ENCODE results near the gene TGM2.

TGM2 gene

GRCh38 chr20:38129893-38130609, 35.0 kb downstream of the TGM2 start:
- DNase-seq = no peak

- no peak for DNase-seq
Observed at GRCh38 chr20:38129248-38129865, 35.7 kb downstream of the TGM2 start.

- no peak for DNase-seq
Observed at GRCh38 chr20:38128691-38129090, 36.4 kb downstream of the TGM2 start.

GRCh38 chr20:38127920-38128528, 37.0 kb downstream of the TGM2 start:
- no peak for DNase-seq

- DNase-seq = no peak
Observed at GRCh38 chr20:38126932-38127621, 38.0 kb downstream of the TGM2 start.

DNA sequence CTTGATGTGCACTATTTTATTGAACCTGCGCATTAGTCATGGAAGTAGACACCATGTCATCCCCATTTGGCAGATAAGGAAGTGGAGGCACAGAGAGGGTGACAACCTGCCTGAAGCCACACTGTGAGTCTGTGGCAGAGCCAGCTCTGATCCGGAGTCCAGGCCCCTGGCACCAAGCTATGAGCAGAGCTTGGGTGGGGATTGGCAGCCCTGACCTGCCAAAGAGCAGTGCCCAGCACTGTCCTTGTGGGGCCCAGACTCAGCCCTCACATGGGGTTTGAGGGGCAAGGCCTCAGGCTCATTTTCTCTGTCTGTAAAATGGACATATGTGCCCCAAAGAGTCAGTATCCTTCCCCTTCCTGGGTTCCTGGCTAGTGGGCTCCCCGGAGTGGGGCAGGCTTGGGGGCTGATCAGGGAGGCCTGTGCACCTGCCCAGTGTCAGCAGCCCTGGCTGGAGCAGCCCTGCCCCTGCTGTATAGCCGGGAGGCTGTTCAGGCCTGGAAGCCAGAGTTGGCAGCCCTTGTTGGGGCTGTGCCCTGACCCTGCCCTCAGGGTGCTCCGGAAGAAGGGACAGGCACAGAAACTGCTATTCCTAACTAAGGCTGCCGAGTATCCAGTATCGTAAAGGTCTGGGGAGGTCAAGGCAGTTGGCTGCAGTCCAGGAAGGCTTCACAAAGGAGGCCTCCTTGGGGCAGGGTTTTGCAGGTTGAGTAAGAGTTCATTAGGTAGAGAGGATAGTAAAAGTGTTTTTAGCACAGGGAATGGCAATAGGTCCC, 38.7 kb downstream of the TGM2 start:
- DNase-seq = no peak

GRCh38 chr20:38125157-38126056, 39.7 kb downstream of the TGM2 start:
- peak; percentile 60 for DNase-seq

GRCh38 chr20:38123021-38123587, 42.0 kb downstream of the TGM2 start:
- no peak for DNase-seq

DNA sequence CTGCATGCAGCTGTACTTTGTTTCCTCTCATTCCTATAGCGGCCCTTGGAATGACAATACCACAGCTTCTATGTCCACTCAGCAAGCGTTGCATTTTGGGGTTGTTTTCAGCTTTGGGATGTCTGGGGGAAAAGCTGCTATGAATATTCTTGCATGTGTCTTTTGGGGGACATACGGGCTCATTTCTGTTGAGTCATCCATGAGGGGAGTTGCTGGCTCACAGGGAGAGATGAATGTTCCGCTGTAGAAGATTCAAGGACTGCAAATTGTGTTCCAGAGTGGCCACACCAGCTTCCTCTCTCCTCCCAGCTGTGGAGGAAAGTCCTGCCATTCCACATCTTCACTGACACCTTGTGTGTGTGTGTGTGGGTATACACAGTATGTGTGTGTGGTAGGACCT, 43.3 kb downstream of the TGM2 start:
- DNase-seq = no peak

DNA sequence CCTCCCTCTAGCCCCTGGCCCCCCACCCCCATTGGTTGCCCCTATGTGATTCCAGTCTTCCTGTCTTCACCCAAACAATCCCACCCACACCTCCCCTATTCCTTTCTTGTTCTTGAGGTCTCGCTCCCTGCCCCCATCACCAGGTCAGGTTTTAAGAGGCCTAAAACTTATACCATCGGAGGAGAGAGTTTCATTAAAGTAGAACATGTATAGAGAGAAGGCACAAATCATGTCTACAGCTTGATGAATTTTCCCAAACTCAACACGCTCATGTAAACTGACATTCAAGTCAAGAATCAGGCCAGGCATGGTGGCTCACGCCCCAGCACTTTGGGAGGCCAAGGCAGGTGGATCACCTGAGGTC, 44.5 kb downstream of the TGM2 start:
- no peak for DNase-seq

GRCh38 chr20:38119446-38119845, 45.6 kb downstream of the TGM2 start:
- no peak for DNase-seq

DNA sequence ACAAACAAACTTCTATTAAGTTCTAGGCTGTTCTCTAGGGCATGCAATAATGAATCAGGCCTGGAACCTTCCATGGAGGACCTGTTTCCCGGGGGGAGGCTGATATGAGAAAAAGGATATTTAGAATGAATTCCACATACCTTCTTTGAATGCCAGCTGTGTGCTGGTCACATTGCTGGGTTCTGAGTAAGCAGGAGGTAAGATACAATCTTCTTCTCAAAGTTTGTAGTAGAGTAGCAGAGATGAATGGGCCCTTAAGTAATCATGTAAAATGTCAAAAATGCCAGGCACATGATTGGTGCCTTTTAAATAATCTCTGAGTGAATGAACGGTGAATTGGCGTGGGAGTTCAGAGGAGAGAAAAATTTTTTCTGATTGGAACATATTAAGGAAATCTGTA, 47.4 kb downstream of the TGM2 start:
- DNase-seq = no peak

DNA sequence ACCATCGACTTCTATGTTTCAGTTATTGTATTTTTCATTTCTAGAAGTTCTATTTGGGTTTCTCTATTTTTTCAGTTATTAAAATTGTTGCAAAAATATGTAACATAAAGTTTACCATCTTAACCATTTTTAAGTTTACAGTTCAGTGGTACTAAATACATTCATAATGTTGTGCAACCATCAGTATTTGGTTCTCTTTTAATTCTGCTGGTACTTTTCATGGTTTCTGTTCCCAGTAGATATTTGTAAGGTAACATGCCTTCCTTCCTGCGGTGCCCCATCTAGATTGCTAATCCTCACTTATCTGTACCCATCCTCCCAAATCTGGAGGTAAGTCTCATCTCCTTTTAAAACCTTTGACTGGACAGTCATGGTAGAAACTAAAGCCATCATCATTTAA, 47.9 kb downstream of the TGM2 start:
- no peak for DNase-seq

DNA sequence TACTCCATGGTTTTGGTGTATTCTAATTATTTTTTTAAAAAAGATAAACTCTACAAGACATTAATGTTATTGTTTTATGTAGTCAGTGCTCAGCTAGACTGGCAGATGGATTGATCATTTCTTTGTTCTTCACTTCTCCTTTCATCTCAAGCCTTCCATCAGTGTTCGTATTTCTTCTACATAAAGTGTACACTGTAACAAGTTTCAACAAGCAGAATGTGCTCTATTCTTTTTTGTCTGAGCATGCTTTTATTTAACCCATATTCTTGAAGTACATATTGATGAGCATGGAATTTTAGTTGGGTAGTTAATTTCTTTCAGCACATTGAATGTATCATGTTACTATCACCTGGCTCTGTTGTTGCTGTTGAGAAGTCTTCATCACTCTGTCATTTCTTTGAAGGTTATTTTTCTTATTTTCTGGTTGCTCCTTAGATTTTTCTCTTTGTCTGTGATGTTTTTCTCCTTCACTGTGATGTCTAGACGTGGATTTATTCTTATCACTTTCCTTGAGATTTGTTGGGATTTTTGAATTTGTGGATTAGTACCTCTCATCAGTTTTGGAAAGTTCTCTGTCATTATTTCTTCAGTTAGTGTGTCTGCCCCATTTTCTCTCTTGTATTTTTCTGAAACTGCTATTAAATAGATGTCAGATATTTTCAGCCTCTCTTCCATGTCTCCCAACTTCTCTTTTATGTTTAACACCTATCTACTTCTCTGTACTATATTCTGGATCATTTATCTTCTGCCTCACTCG, 48.5 kb downstream of the TGM2 start:
- no peak for DNase-seq

GRCh38 chr20:38115896-38116295, 49.2 kb downstream of the TGM2 start:
- DNase-seq = no peak

DNA sequence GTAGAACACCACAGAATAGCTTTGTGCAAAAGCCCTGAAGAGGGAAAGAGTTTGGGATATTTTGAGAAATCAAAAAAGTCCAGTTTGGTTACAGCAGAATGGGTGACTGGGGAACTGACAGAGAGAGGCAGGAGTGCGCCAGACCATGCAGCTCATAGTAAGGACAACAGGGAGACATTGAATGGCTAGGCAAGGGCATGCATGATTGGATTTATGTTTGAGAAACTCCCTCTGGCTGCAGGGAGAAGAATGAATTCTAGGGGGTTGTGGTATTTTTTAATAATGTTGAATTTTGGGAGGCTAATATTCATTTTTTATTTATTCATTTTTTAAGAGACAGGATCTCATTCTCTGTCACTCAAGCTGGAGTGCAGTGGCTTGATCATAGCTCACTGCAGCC, 49.9 kb downstream of the TGM2 start:
- no peak for DNase-seq

- DNase-seq = no peak
Observed at GRCh38 chr20:38114353-38114791, 50.7 kb downstream of the TGM2 start.

GRCh38 chr20:38113401-38114325, 51.4 kb downstream of the TGM2 start:
- peak; percentile 26 for DNase-seq

DNA sequence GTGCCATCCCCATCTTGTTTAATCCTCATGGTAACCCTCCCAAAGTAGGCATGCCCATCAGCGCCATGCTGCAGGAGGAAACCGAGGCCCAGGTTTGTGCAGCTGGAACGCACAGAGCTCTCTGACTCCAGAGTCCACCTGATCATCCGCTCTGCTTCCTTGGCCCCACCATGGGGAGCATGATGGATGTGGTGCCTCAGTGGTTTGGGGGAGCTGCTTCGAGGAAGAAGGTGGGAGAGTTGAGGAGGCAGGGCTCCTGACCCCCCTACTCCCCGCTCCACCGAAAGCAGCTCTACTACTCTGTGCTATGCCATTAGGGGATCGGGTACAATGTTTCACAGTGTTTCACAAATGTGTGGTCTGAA, 52.2 kb downstream of the TGM2 start:
- no peak for DNase-seq

Measured in COR-L47 (cell line).